GM12878 (cell line): Measurements from ENCODE around the gene PHC2. TPM values are rescaled to one million over a fixed set of nuclear protein-coding genes. Genes with fewer than 3 reads are reported as not detected.

ENCODE experiments used
- CTCF ChIP-seq, 3 experiments: IDR thresholded peaks in 2 of 3; conservative IDR thresholded peaks in 1 of 3; 2 replicates each; pipeline ENCODE4 v1.5.1; 2011; ENCODE audit warnings: low read depth in 3 of 3, low read length in 3 of 3, mild to moderate bottlenecking in 3 of 3, control low read depth in 2 of 3, moderate library complexity in 2 of 3, inconsistent platforms in 1 of 3, mixed read lengths in 1 of 3; ENCODE audit not compliant: control insufficient read depth in 2 of 3, insufficient read depth in 1 of 3; ENCODE audit errors: extremely low read depth in 1 of 3
- CUX1 ChIP-seq: IDR thresholded peaks from 2 replicates; pipeline ENCODE4 v1.6.1; 2012; ENCODE audit warnings: improper control_type of control experiment, low read depth, low read length; ENCODE audit not compliant: insufficient replicate concordance
- ESRRA ChIP-seq: IDR thresholded peaks from 2 replicates; pipeline ENCODE4 v1.6.1; 2012; ENCODE audit warnings: mild to moderate bottlenecking, low read length, improper control_type of control experiment
- NFYB ChIP-seq: IDR thresholded peaks from 2 replicates; pipeline ENCODE4 v1.6.1; 2011; ENCODE audit warnings: low read depth, mild to moderate bottlenecking, low read length, improper control_type of control experiment, moderate library complexity; ENCODE audit not compliant: insufficient read depth
- PAX8 ChIP-seq: fragments of 450-650 bp; IDR thresholded peaks from 2 replicates; pipeline ENCODE4 v1.6.1; 2017; ENCODE audit warnings: mild to moderate bottlenecking, moderate library complexity
- polyA plus RNA-seq, 11 experiments: library from polyadenylated mRNA; depleted of rRNA in 4 of 11; unstranded in 6 of 11; stranded (reverse) in 5 of 11; fragments of >200 nt; fragmentation: Nextera tagmentation in 4 of 11; fragmentation: Illumina TruSeq in 1 of 11; extraction: Ambion mirVana in 4 of 11; extraction: Trizol in 1 of 11; gene quantifications; 1 replicate in 1 of 11; 2 replicates in 10 of 11; pipeline versions ENCODE4 v1.2.1 to v1.2.3, GENCODE V29; 2011 to 2016; ENCODE audit warnings: inconsistent platforms in 2 of 11, missing spikeins in 2 of 11, low read depth in 1 of 11
- total RNA-seq, 4 experiments: library from RNA; depleted of rRNA in 3 of 4; stranded (reverse); fragments of >200 nt in 3 of 4; fragmentation: Illumina TruSeq in 1 of 4; extraction: Trizol in 1 of 4; gene quantifications; 2 replicates each; pipeline versions ENCODE4 v1.2.1 to v1.2.3, GENCODE V29; 2013 to 2021

The PHC2 gene
- total and polyA plus RNA-seq, 10 of the 15 experiments (the other 5 are each of a cell fraction or from before 2014, with no cell fraction given) = 2.0 to 35.9 (median 16.4) TPM

GRCh38 chr1:33443080-33443704, 12.3 kb upstream of the PHC2 start (continued):
- TF ChIP-seq CUX1 (no peak), NFYB (no peak), PAX8 (no peak), ESRRA (no peak), CTCF (IDR thresholded peaks at IDR 0.05 in 2 of 3, conservative IDR thresholded peaks at IDR 0.05 in 1 of 3; ENCODE audit: control insufficient read depth in 2 of 3, extremely low read depth in 1 of 3, insufficient read depth in 1 of 3, low read depth in 3 of 3, low read length in 3 of 3) (no peak)
